ENCODE results near the gene POGZ. TPM values are rescaled to one million over a fixed set of nuclear protein-coding genes. Genes with fewer than 3 reads are reported as not detected.

Gene POGZ
- total RNA-seq, 1 experiment from 2014 or later = 102 TPM

- no peak overlapping the region for H3T11ph ChIP-seq (ENCODE audit: low read length)
- H2AK5ac ChIP-seq (ENCODE audit: insufficient read length, low read length) = no peak overlapping the region
These were observed 97.4 kb downstream of the POGZ start for GRCh38 chr1:151361883-151362282.

More at GRCh38 chr1:151361883-151362282, 97.4 kb downstream of the POGZ start:
- Histone ChIP-seq H4K20me1 (ENCODE audit: control insufficient read depth, insufficient read depth, insufficient read length) (no peaks in the 10 kb centered on the region), H3K4ac (ENCODE audit: low read depth, low read length) (no peak overlapping the region), H3K23me2 (ENCODE audit: insufficient read length, low read depth, low read length, poor library complexity, severe bottlenecking) (no peaks in the 10 kb centered on the region), H3K18ac (ENCODE audit: insufficient read length, low read depth, low read length) (no peak overlapping the region), H3K27me3 (ENCODE audit: insufficient read depth, low read length) (no peaks in the 10 kb centered on the region), H3K4me2 (ENCODE audit: insufficient read depth, insufficient read length, low read length) (no peak overlapping the region), H3K9me3 (ENCODE audit: control insufficient read depth, low read depth, low read length) (no peaks in the 10 kb centered on the region), H4K8ac (replicated peaks; ENCODE audit: insufficient read length, low read depth, low read length) (no peak overlapping the region), H2BK15ac (ENCODE audit: low read depth, low read length) (no peak overlapping the region), H3K79me2 (ENCODE audit: insufficient read depth, low read length) (no peaks in the 10 kb centered on the region), H3K14ac (ENCODE audit: insufficient read depth, low read length) (no peak overlapping the region), H3K79me1 (ENCODE audit: insufficient read depth, low read depth, low read length, poor library complexity, severe bottlenecking) (no peaks in the 10 kb centered on the region), H2BK12ac (ENCODE audit: insufficient read length, low read depth, low read length) (no peak overlapping the region), H3K4me1 (ENCODE audit: insufficient read depth, low read length) (no peaks in the 10 kb centered on the region), H3K27ac (ENCODE audit: insufficient read length, low read depth, low read length) (no peak overlapping the region), H3K9ac (ENCODE audit: extremely low read depth, insufficient read length, low read length) (no peak overlapping the region), H2BK120ac (ENCODE audit: low read depth, low read length, poor library complexity, severe bottlenecking) (no peak overlapping the region), H2AFZ (ENCODE audit: low read length) (no peak overlapping the region), H4K91ac (ENCODE audit: insufficient read length, low read depth, low read length) (no peak overlapping the region), H4K5ac (ENCODE audit: insufficient read length, low read depth, low read length) (no peak overlapping the region), H2BK5ac (ENCODE audit: insufficient read length, low read length) (no peak overlapping the region), H3K56ac (ENCODE audit: insufficient read length, low read depth, low read length) (no peak overlapping the region), H3K23ac (ENCODE audit: insufficient read length, low read depth, low read length) (no peak overlapping the region), H2BK20ac (ENCODE audit: low read depth, low read length, poor library complexity, severe bottlenecking) (no peak overlapping the region)
- no peak for DNase-seq
- peaks cover 29 to 30% of the 10 kb centered on the region in 2 experiments for H3K9me3 Mint-ChIP-seq
- H3K27ac Mint-ChIP-seq = no peak overlapping the region
- H3K36me3 Mint-ChIP-seq (ENCODE audit: insufficient read depth in 1 of 3, low read depth in 3 of 3) = peaks cover 25 to 40% (median 36%) of the 10 kb centered on the region in 3 experiments
- no peak overlapping the region for H3K4me3 Mint-ChIP-seq
- no peaks in the 10 kb centered on the region for H3K4me1 Mint-ChIP-seq
- TF ChIP-seq CTCF (conservative IDR thresholded peaks at IDR 0.05) = no peak
- no peaks in the 10 kb centered on the region; the same call in 1 of the 2 replicates for H3K27me3 Mint-ChIP-seq (ENCODE audit: low read depth)

Measured in H9 (cell line).